GM12892 (cell line): ENCODE measurements around the gene ZFPM1.

ENCODE experiments used
- POLR2A ChIP-seq: IDR thresholded peaks from 2 replicates; pipeline ENCODE4 v1.6.1; 2011; ENCODE audit warnings: low read depth, low read length, control low read depth
- POLR2AphosphoS5 ChIP-seq: IDR thresholded peaks from 2 replicates; pipeline ENCODE4 v1.6.1; 2011; ENCODE audit warnings: low read depth, low read length, control low read depth

DNA sequence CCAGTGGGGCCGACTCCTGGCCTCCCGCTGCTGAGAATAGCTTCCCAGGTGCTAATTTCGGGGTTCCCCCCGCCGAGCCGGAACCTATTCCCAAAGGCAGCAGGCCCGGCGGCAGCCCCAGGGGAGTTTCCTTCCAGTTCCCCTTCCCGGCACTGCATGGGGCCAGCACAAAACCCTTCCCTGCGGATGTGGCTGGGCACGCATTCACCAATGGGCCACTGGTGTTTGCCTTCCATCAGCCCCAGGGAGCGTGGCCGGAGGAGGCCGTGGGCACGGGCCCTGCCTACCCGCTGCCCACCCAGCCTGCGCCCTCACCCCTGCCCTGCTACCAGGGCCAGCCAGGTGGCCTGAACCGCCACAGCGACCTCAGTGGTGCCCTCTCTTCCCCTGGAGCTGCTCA is 24.9 kb upstream of the ZFPM1 start:
- TF ChIP-seq POLR2A: no peak
- TF ChIP-seq POLR2AphosphoS5: no peak
